Stimulated activated CD8-positive, alpha-beta memory T cell treated with anti-CD3 and anti-CD28 coated beads, Interleukin-12 subunit alpha, Interleukin-12 subunit beta, amount 100 ng/mL, for 24 hours (primary cell): Measurements from ENCODE around the gene SEC22A.
"Not testable (repeated sequence)": the region's sequence is repeated elsewhere in the genome, so short reads cannot be mapped to it uniquely, and the experiment has no call there.

Experiments
- DNase-seq: peaks from one replicate; pipeline ENCODE4 v3.0.0-alpha.2; 2020; ENCODE audit errors: extremely low read depth

SEC22A gene

DNA sequence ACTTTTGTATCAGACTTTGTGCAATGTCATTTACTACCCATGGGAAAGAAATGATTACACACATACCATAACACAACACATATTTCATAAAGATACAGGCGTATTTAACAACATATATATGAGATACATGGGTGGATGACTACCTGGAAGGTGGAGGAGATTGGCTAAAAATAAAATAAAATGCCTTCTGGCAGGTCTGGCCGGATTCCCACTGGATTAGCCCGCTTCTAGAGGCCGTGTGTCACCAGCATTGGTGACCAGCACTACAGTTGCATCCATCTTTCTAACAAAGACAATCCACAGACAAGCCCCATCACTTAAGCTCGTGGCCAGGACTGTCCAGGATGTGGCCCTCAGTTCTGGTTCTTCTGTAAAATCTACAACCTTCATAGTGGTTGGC is 21.0 kb upstream of the SEC22A start:
- DNase-seq = no peak

GRCh38 chr3:123186695-123187094 is 15.0 kb upstream of the SEC22A start:
- no peak for DNase-seq

- no peak for DNase-seq
These were observed 13.7 kb upstream of the SEC22A start for GRCh38 chr3:123188058-123188457.

DNA sequence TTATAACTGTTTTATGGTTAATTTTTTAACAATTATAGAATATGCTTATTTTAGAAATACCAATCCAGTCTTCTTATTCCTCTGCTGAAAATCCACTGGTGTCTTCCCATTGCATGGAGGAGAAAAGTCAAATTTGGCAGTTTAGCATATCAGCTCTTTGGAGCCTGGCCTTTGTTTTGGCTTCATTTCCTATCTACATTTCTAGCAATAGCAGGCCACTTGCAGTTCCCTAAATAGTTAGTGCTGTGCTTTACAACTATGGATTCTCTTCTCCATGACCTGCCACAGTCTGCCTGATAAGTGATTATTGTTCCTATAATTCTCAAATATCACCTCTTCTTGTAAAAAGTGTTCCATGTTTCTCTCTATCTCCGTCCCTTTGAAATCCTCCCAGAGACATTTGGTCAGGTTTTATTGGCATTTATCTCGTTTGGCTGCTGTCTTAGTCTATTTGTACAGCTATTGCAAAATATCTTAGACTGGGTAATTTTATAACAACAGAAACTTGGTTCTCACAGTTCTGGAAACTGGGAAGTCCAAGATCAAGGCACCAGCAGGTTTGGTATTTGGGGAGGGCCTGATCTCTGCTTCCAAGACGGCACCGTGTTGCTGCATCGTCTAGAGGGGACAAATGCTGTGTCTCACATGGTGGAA is 8.2 kb upstream of the SEC22A start:
- DNase-seq = no peak

- no peak for DNase-seq
These were observed 7.2 kb upstream of the SEC22A start for GRCh38 chr3:123194552-123194951.

DNA sequence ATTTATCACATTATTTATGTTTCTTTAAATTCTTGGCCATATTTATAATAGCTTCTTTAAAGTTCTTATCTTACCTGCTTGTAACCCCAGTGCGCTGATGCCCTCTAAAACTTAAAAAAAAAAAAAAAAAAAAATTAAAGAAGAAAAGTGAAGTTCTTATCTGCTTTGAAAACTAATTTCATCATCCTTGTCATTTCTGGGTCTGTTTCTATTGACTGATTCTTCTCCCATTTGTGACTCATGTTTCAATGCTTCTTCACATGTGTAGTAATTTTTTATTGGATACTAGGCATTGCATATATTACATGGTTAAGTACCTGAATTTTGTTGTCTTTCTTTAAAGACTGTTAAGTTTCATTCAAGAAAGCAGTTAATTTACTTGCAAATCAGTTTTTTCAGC is 3.4 kb upstream of the SEC22A start:
- DNase-seq = no peak

DNA sequence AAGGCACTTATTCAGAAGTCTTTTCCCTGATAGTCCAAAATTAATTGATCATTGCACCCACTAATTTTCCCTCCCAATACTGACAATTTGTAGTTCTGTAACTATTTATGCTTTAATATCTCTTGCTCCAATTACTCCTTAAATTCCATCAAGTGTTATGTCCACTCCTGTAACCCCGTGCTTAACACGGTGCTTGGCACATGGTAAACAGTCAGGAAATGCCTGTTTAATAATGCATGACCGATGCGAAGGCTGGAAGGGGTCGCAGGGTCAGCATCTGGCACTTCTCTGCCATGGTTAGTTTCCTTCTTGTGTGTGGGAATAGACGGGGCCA is 553 bp upstream of the SEC22A start:
- DNase-seq = no peak

GRCh38 chr3:123202451-123202850 is 708 bp downstream of the SEC22A start:
- DNase-seq = no peak

- DNase-seq = no peak
These were observed 17.2 kb downstream of the SEC22A start for GRCh38 chr3:123218990-123219389.

GRCh38 chr3:123221369-123221768 is 19.6 kb downstream of the SEC22A start:
- not testable (repeated sequence) for DNase-seq

DNA sequence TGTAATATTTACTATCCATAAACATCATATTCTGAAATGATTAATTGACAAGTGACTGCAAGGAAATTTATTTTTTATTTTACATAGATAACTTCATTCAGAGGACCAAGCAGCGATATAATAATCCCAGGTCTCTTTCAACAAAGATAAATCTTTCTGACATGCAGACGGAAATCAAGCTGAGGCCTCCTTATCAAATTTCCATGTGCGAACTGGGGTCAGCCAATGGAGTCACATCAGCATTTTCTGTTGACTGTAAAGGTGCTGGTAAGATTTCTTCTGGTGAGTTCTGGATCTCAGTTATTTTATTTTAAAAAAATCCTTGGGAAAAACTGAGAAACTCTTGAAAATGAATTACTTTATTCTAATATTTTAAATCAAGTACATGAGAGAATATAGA is 23.3 kb downstream of the SEC22A start:
- no peak for DNase-seq

GRCh38 chr3:123226549-123226948 is 24.8 kb downstream of the SEC22A start:
- DNase-seq = no peak

DNA sequence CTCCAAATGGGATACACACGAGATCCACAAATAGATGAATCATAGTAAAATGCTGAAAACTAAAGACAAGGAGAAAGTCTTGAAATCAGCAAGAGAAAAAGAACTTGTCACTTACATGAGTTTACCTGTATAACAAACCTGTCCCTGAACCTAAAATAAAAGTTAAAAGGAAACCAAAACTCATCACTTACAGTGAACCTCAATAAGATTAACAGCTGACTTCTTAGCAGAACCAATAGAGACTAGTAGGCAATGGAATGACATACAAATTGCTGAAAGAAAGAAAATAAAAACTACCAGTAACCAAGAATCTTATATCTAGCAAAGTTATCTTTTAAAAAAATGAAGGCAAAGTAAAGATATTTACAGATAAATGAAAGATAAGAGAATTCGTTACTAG is 27.4 kb downstream of the SEC22A start:
- no peak for DNase-seq

DNA sequence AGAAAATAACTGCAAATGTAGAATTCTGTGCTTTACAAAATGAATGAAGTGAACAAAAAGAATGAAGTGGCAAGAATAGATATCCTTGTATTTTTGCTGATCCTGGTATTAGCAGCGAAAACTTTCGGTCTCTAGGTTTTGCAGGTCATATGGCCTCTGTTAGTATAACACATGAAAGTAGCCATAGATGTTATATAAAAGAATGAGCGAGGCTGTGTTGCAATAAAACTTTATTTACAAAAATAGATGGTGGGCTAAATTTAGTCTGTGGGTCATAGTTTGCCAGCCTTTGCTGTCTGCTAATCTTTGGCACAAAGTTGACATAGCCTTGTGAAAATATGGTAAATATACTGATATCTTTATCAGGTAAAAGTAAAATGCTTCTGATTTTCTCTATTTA is 35.2 kb downstream of the SEC22A start:
- no peak for DNase-seq

- not testable (repeated sequence) for DNase-seq
These were observed 37.4 kb downstream of the SEC22A start for GRCh38 chr3:123239186-123239585.

GRCh38 chr3:123239756-123240155 is 38.0 kb downstream of the SEC22A start:
- DNase-seq = no peak

- no peak for DNase-seq
These were observed 42.4 kb downstream of the SEC22A start for GRCh38 chr3:123244128-123244527.

DNA sequence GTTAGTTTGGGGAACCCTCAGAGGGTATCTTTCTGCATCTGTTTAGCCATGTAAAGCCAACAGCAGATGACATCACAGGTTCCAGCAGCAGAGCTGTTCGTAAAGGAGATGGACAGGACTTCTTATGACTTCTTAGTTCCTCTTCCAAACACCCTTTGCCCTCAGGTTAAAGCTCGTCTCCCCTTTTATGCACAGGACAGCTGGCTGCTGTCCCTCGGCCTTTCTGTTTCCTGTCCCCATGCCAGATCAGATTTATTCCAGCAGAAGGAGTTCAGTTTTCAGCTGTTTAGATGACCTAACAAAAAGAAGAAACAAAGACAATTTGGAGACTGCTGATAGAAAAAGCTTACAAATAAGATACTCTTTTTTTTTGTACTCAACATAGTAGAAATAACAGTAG is 45.1 kb downstream of the SEC22A start:
- no peak for DNase-seq

- DNase-seq = no peak
These were observed 54.5 kb downstream of the SEC22A start for GRCh38 chr3:123256256-123256655.

GRCh38 chr3:123258359-123258758 is 56.6 kb downstream of the SEC22A start:
- no peak for DNase-seq

- no peak for DNase-seq
These were observed 57.2 kb downstream of the SEC22A start for GRCh38 chr3:123258811-123259420.

DNA sequence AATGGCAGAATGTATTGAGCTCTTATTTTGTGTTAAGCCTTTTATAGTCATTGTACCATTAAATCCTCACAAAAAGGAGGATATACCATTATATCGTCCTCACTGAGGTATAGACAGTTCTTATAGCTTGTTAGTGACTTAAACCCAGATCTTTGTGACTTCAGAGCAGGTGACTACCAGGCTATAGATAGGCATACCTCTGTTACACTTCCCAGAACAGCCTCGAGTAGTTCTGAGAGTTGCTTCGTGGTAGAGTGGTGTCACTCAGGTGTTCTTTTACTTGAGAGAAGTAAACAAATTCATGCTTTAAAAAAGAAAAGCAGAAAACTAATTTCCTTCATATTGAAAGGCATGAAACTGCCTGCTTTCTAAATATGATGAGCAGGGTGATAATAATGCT is 59.9 kb downstream of the SEC22A start:
- DNase-seq = no peak

- no peak for DNase-seq
These were observed 60.5 kb downstream of the SEC22A start for GRCh38 chr3:123262226-123262625.

DNA sequence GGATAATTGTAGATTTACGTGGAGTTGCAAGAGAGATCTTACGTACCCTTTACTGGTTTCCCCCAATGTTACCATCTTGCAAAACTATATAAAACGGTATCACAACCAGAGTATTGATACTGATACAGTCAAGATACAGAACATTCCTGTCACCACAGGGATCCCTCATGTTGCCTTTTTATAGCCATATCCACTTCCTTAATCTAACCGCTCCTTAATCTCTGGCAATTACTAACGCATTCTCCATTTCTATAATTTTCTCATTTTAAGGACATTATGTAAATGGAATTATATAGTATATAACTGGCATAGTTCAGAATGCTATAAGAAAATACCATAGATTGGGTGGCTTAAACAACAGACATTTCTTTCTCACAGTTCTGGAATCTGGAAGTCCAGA is 61.1 kb downstream of the SEC22A start:
- no peak for DNase-seq
